ENCODE data around the gene SLC15A5.

Gene SLC15A5

DNA sequence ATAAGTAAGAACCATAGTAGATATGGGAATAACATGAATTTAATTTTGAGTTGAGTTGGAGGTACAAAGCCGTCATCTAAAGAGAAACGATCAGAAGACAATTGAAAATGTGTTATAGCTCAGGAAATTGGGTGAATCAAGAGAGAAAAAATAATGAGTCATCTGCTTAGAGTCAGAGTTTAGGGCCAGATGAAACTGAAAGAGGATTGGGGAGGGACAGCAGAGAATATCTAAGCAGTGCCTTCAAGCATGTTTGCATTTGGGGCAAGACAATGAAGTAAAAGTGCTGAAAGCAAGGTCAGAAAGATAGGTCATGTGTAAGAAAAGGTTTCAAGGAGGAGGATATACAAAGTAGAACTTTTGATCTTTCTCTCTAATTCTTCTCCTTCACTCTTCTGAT, 49.4 kb downstream of the SLC15A5 start:
- Histone ChIP-seq H3K27ac (ENCODE audit: low read depth, low read length, severe bottlenecking) (no peak overlapping the region), H3K4me1 (ENCODE audit: control insufficient read depth, insufficient read depth, low read length, poor library complexity, severe bottlenecking) (no peaks in the 10 kb centered on the region), H3K36me3 (ENCODE audit: control insufficient read depth, insufficient read depth, low read length) (no peaks in the 10 kb centered on the region), H3K4me3 (ENCODE audit: extremely low read depth, insufficient read depth, low read length, poor library complexity, severe bottlenecking) (no peak overlapping the region), H3K9me3 (ENCODE audit: control insufficient read depth, low read length) (no peaks in the 10 kb centered on the region)
- 84 to 93% methylated on average over 2 of the region's 2 CpGs for WGBS, 2 experiments (ENCODE audit: insufficient coverage in 2 of 2)

DNA sequence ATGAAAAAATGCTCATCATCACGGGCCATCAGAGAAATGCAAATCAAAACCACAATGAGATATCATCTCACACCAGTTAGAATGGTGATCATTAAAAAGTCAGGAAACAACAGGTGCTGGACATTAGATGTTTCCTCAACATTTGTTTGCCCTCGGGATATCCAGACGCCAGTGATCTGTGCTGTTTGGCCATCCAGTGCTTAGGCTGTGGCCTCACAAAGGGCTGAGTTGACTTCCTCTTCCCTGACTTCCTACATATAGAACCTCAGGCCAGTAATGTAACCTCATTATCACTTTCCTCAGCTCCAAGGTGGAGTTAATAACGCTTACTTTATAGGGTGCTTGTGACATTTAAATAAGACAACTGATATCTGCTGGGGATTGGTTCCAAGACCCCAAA, 51.8 kb downstream of the SLC15A5 start:
- H3K4me1 ChIP-seq (ENCODE audit: control insufficient read depth, insufficient read depth, low read length, poor library complexity, severe bottlenecking) = no peaks in the 10 kb centered on the region
- H3K27ac ChIP-seq (ENCODE audit: low read depth, low read length, severe bottlenecking) = no peak overlapping the region
- H3K9me3 ChIP-seq (ENCODE audit: control insufficient read depth, low read length) = no peaks in the 10 kb centered on the region
- no peaks in the 10 kb centered on the region for H3K36me3 ChIP-seq (ENCODE audit: control insufficient read depth, insufficient read depth, low read length)
- WGBS, 2 experiments (ENCODE audit: insufficient coverage in 2 of 2) = 77 to 100% methylated on average over 2 of the region's 4 CpGs
- no peak overlapping the region for H3K4me3 ChIP-seq (ENCODE audit: extremely low read depth, insufficient read depth, low read length, poor library complexity, severe bottlenecking)

DNA sequence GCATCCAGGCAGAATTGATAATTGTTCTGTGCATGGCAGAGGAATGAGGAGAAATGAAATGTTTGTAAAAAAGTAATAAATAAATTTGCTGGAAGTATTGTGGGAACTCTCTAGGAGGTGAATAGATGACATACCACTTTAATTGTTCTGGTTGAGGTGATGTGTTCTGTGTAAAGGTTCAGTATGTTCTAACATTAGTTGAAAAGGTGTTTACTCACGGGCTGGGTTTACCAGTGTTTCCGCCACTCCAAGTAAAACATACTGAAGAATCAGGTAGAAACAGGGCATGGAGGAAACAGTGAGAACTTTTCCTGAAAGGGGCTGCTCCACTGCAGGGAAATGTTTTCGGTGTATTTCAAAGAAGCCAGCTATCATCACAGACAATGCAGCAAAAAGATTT, 53.3 kb downstream of the SLC15A5 start:
- Histone ChIP-seq H3K27ac (ENCODE audit: low read depth, low read length, severe bottlenecking) (no peak overlapping the region), H3K4me3 (ENCODE audit: extremely low read depth, insufficient read depth, low read length, poor library complexity, severe bottlenecking) (no peak overlapping the region), H3K4me1 (ENCODE audit: control insufficient read depth, insufficient read depth, low read length, poor library complexity, severe bottlenecking) (no peaks in the 10 kb centered on the region), H3K36me3 (ENCODE audit: control insufficient read depth, insufficient read depth, low read length) (no peaks in the 10 kb centered on the region), H3K9me3 (ENCODE audit: control insufficient read depth, low read length) (no peaks in the 10 kb centered on the region)
- WGBS, 2 experiments (ENCODE audit: insufficient coverage in 2 of 2) = 100% methylated on average over 1 to 2 of the region's 3 CpGs

DNA sequence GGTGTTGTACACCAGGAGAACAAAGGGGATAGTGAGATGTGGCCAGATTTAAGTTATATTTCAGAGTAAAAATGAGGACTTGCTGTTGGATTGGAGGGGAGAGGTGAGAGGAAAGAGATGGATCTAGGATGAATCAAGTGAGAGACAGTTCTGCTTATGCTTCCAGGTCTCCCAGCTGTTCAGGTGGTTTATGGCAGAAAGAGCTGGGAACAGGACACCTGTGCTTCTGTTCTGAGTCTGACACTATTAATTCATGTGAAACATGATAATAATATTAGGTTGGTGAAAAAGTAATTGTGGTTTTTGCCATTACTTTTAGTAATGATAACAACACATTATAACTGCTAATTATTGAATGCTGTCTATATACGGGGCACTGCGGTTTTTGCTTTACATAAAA, 55.7 kb downstream of the SLC15A5 start:
- no peaks in the 10 kb centered on the region for H3K4me1 ChIP-seq (ENCODE audit: control insufficient read depth, insufficient read depth, low read length, poor library complexity, severe bottlenecking)
- no peak overlapping the region for H3K27ac ChIP-seq (ENCODE audit: low read depth, low read length, severe bottlenecking)
- no peaks in the 10 kb centered on the region for H3K36me3 ChIP-seq (ENCODE audit: control insufficient read depth, insufficient read depth, low read length)
- H3K4me3 ChIP-seq (ENCODE audit: extremely low read depth, insufficient read depth, low read length, poor library complexity, severe bottlenecking) = no peak overlapping the region
- no CpG with 5 or more reads among the region's 2 CpGs for WGBS, 2 experiments (ENCODE audit: insufficient coverage in 2 of 2)
- no peaks in the 10 kb centered on the region for H3K9me3 ChIP-seq (ENCODE audit: control insufficient read depth, low read length)

DNA sequence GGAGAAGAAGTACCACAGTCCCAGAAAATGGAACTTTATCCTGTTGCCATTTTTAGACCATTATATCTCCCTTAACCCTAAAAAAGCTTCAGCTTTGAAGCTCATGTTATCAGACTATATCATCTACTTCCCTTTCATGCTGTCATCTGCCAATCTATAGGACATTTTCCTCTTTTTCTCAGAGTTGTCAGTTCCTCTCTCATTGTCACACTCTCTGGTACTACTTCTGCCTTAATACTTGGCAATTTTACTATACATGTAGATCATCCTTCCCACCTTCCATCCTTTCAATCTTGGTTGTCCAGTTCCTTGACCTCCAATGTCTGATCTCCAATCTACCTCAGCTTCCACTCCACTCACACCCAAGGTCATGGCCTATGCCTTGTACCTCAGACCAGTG, 57.4 kb downstream of the SLC15A5 start:
- Histone ChIP-seq H3K9me3 (ENCODE audit: control insufficient read depth, low read length) (no peaks in the 10 kb centered on the region), H3K4me1 (ENCODE audit: control insufficient read depth, insufficient read depth, low read length, poor library complexity, severe bottlenecking) (no peaks in the 10 kb centered on the region), H3K27ac (ENCODE audit: low read depth, low read length, severe bottlenecking) (no peak overlapping the region), H3K4me3 (ENCODE audit: extremely low read depth, insufficient read depth, low read length, poor library complexity, severe bottlenecking) (no peak overlapping the region), H3K36me3 (ENCODE audit: control insufficient read depth, insufficient read depth, low read length) (no peaks in the 10 kb centered on the region)

DNA sequence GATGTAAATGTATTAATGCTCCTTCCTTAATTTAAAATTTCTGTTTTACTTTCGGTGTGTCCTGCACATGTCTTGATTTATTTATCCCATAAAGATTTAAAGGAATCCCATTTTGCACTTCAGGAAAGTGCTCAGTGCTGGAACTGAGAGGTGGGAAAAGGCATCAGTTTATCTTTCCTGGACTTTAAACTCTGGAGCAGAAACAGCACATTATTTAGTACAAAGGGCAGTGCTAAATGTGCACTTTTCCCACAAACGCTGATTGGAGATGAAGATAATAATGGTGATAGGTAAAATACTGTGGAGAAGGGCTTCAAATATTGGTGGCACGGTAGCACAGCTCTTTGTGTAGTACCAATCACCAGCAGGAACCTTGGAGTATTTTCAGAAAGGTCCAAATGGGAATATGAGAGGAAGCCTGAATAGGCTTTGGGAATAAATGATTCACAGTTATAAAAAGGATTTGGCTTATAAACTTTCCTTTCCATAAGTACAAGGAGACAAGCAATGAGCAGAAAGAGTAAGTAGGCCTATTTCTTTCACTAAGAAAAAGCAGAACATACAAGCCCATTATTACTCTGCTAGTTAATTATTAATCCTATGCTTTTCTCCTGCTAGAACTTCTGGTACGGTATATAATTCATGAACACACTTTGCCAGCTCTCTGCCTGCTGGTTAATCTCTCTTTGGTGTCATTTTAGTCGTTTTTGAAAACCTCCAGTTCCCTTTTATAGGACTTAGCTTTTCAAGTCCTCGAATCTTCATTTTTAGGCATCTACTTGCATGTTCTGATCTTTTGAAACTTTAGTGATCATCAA, 58.3 kb downstream of the SLC15A5 start:
- WGBS, 2 experiments (ENCODE audit: insufficient coverage in 2 of 2) = 81 to 92% methylated on average over 2 of the region's 6 CpGs
- H3K4me3 ChIP-seq (ENCODE audit: extremely low read depth, insufficient read depth, low read length, poor library complexity, severe bottlenecking) = no peak overlapping the region
- H3K36me3 ChIP-seq (ENCODE audit: control insufficient read depth, insufficient read depth, low read length) = no peaks in the 10 kb centered on the region
- H3K4me1 ChIP-seq (ENCODE audit: control insufficient read depth, insufficient read depth, low read length, poor library complexity, severe bottlenecking) = no peaks in the 10 kb centered on the region
- H3K9me3 ChIP-seq (ENCODE audit: control insufficient read depth, low read length) = no peaks in the 10 kb centered on the region
- no peak overlapping the region for H3K27ac ChIP-seq (ENCODE audit: low read depth, low read length, severe bottlenecking)

DNA sequence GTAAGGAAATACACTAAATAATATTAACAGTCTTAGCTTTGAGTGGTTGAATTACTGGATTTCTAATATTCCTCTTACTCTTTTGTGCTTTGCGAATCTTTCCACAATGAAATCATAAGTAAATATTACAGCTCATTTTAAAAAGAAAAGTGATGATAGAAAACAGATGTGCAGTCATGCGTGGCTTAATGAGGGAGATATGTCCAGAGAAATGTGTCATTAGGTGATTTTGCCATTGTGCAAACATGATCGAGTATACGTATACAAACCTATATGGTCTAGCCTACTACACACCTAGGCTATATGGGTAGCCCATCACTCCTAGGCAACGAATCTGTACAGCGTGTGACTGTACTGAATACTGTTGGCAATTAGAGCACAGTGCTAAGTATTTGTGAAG, 59.3 kb downstream of the SLC15A5 start:
- Histone ChIP-seq H3K27ac (ENCODE audit: low read depth, low read length, severe bottlenecking) (no peak overlapping the region), H3K4me1 (ENCODE audit: control insufficient read depth, insufficient read depth, low read length, poor library complexity, severe bottlenecking) (no peaks in the 10 kb centered on the region), H3K4me3 (ENCODE audit: extremely low read depth, insufficient read depth, low read length, poor library complexity, severe bottlenecking) (no peak overlapping the region), H3K9me3 (ENCODE audit: control insufficient read depth, low read length) (no peaks in the 10 kb centered on the region), H3K36me3 (ENCODE audit: control insufficient read depth, insufficient read depth, low read length) (no peaks in the 10 kb centered on the region)
- WGBS, 2 experiments (ENCODE audit: insufficient coverage in 2 of 2) = 100% methylated on average over 1 of the region's 6 CpGs; no CpG with 5 or more reads in 1 of the 2 experiments

DNA sequence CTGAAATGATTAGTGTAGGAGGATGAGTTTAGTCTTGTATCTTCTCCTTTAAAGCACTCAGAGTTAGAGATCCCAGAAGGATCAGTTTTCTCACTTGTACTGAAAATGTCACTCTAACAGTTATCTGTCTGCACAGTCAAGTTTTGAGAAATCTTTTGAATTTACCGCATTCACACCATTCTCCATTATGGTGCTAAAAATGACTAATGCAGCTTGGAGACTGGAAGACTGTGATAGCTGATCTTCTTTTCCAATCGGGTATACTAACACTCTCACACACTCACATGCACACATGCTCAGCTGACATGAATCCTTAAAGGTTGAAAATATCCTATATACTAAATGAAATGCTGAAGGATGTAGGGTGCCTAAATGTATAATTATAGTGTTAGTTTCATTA, 65.8 kb downstream of the SLC15A5 start:
- H3K4me3 ChIP-seq (ENCODE audit: extremely low read depth, insufficient read depth, low read length, poor library complexity, severe bottlenecking) = no peak overlapping the region
- 100% methylated on average over 1 of the region's 2 CpGs; no CpG with 5 or more reads in 1 of the 2 experiments for WGBS, 2 experiments (ENCODE audit: insufficient coverage in 2 of 2)
- no peaks in the 10 kb centered on the region for H3K9me3 ChIP-seq (ENCODE audit: control insufficient read depth, low read length)
- H3K27ac ChIP-seq (ENCODE audit: low read depth, low read length, severe bottlenecking) = no peak overlapping the region
- no peaks in the 10 kb centered on the region for H3K36me3 ChIP-seq (ENCODE audit: control insufficient read depth, insufficient read depth, low read length)
- no peaks in the 10 kb centered on the region for H3K4me1 ChIP-seq (ENCODE audit: control insufficient read depth, insufficient read depth, low read length, poor library complexity, severe bottlenecking)

DNA sequence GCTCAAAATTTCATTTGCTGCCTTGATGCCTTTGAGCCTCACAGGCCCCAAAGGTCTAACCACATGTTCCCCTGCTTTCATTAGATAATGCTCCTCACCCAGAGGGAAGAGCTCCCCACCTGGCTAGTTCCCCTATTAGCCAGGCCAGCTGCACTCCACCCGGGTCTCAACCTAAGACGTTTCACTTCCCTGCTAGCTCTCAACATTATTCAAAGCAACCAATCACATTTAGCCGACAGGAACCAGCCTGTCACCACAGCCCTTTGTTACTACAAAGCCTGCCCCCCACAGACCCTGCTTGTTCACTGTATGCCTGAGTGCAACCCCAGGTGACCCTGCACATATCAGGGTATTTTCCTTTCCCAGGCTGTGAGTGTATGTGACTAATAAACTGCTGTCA, 78.6 kb downstream of the SLC15A5 start:
- H3K36me3 ChIP-seq (ENCODE audit: control insufficient read depth, insufficient read depth, low read length) = no peaks in the 10 kb centered on the region
- WGBS, 2 experiments (ENCODE audit: insufficient coverage in 2 of 2) = 25 to 38% methylated on average over 2 of the region's 3 CpGs
- no peak overlapping the region for H3K27ac ChIP-seq (ENCODE audit: low read depth, low read length, severe bottlenecking)

DNA sequence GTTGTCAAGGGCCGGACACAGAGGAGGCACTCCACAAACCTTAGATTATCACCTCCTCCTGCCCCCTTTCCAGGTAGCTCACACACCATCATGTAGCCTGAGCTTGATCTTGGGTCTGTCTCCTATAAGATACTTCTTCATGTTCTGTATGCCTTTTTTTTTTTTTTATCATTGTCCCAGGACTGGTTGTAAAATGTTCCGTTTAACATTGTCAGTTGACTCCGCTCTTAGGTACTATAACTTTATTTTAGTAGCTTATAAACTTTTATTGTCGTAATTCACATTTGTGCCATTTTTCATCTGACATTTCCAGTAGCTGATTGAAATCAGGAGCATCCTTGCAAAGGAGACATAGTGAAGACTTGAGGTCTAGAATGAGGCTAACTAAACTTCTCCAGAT, 79.9 kb downstream of the SLC15A5 start:
- H3K27ac ChIP-seq (ENCODE audit: low read depth, low read length, severe bottlenecking) = no peak overlapping the region
- no peaks in the 10 kb centered on the region for H3K9me3 ChIP-seq (ENCODE audit: control insufficient read depth, low read length)
- WGBS, 2 experiments (ENCODE audit: insufficient coverage in 2 of 2) = no CpG with 5 or more reads among the region's 4 CpGs
- no peaks in the 10 kb centered on the region for H3K36me3 ChIP-seq (ENCODE audit: control insufficient read depth, insufficient read depth, low read length)
- H3K4me3 ChIP-seq (ENCODE audit: extremely low read depth, insufficient read depth, low read length, poor library complexity, severe bottlenecking) = no peak overlapping the region
- no peaks in the 10 kb centered on the region for H3K4me1 ChIP-seq (ENCODE audit: control insufficient read depth, insufficient read depth, low read length, poor library complexity, severe bottlenecking)

More for the DNA sequence above, 78.6 kb downstream of the SLC15A5 start:
- Histone ChIP-seq H3K4me3 (ENCODE audit: extremely low read depth, insufficient read depth, low read length, poor library complexity, severe bottlenecking) (no peak overlapping the region), H3K9me3 (ENCODE audit: control insufficient read depth, low read length) (no peaks in the 10 kb centered on the region), H3K4me1 (ENCODE audit: control insufficient read depth, insufficient read depth, low read length, poor library complexity, severe bottlenecking) (no peaks in the 10 kb centered on the region)

DNA sequence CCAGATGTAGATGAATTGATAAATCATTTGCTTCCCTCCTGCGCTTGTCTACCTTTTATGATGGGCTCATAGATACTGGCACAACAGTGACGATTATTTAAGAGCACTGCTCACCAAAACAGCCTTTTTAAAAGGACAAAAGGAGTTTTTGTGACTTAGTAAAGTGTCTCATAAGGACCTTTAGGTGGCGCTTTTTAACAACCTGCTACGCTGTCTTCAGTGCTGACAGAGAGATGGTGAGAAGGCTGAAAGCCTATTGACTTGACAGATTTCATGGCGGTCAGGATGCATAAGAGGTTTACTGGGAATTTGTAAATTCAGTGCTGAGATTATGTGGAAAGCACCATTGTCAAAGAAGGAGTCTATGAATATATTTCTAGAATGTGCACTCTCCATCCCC, 87.6 kb downstream of the SLC15A5 start:
- Histone ChIP-seq H3K36me3 (ENCODE audit: control insufficient read depth, insufficient read depth, low read length) (no peaks in the 10 kb centered on the region), H3K4me1 (ENCODE audit: control insufficient read depth, insufficient read depth, low read length, poor library complexity, severe bottlenecking) (peaks cover 5% of the 10 kb centered on the region), H3K27ac (ENCODE audit: low read depth, low read length, severe bottlenecking) (no peak overlapping the region), H3K4me3 (ENCODE audit: extremely low read depth, insufficient read depth, low read length, poor library complexity, severe bottlenecking) (no peak overlapping the region), H3K9me3 (ENCODE audit: control insufficient read depth, low read length) (no peaks in the 10 kb centered on the region)
- WGBS, 2 experiments (ENCODE audit: insufficient coverage in 2 of 2) = 39 to 49% methylated on average over 3 to 4 of the region's 5 CpGs
